ENCODE measurements around the gene CDK5RAP2.

GRCh38 chr9:120385606-120386389, 194.2 kb downstream of the CDK5RAP2 start:
- no peak for TF ChIP-seq POLR2A (IDR thresholded peaks at IDR 0.05)
- no peak for TF ChIP-seq CTCF (IDR thresholded peaks at IDR 0.05)
- TF ChIP-seq POLR2AphosphoS5 (IDR thresholded peaks at IDR 0.05; ENCODE audit: insufficient read depth in 1 of 2, low read depth in 1 of 2) = no peak

Measured in vagina (tissue), 2 donors.